GM18951 (cell line): ENCODE measurements around the gene MYOD1.

Experiments
- POLR2A ChIP-seq: IDR thresholded peaks from 4 replicates; pipeline ENCODE4 v1.6.1; 2011; ENCODE audit warnings: mild to moderate bottlenecking; ENCODE audit not compliant: insufficient read length, insufficient read depth; ENCODE audit errors: extremely low read depth
- in situ Hi-C: fragments of 300-500 bp; cut with MboI; formaldehyde crosslinking; loops from one replicate; pipeline ENCODE4 v1.12.0; 2022; ENCODE audit warnings: low sequenced_read_pairs, mixed read lengths, inconsistent platforms; ENCODE audit not compliant: unreplicated experiment

Gene MYOD1

GRCh38 chr11:17719028-17719937 is at the start of gene MYOD1:
Gene MYOD1 (plus strand): TSS chr11:17719571. CDS start chr11:17719783, 212 bp downstream.
- in situ Hi-C loops, result no loop called here
- no peak for TF ChIP-seq POLR2A

- no peak for TF ChIP-seq POLR2A
- in situ Hi-C loops, result no loop called here
Observed at GRCh38 chr11:17672469-17672868, 46.9 kb upstream of the MYOD1 start.

GRCh38 chr11:17673951-17674350 is 45.4 kb upstream of the MYOD1 start:
- in situ Hi-C loops, result no loop called here
- no peak for TF ChIP-seq POLR2A

- TF ChIP-seq POLR2A, result no peak
- in situ Hi-C loops, result no loop called here
Observed at GRCh38 chr11:17682848-17683247, 36.5 kb upstream of the MYOD1 start.

- in situ Hi-C loops, result no loop called here
- TF ChIP-seq POLR2A, result no peak
Observed at GRCh38 chr11:17683377-17684161, 35.8 kb upstream of the MYOD1 start.

DNA sequence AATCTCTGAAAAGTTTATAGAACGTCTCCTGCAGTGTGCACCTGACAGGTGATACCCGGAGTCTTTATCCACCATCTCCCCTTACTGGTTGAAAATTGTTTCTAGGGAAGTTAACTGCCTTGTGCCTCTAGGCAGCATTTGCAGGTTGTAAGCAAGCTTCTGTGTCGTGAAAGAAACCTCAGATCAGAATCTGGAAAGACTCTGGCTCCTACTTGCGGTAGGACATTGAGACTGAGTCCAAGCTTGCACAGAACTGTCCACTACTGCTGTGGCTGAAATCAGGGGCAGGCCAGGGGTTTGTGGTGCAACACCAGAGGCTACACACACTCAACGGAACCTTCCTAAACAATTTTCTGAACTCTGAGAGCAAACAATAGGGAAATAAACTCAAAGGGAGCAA is 34.8 kb upstream of the MYOD1 start:
- TF ChIP-seq POLR2A, result no peak
- in situ Hi-C loops, result no loop called here

GRCh38 chr11:17686231-17686980 is 33.0 kb upstream of the MYOD1 start:
- in situ Hi-C loops, result no loop called here
- TF ChIP-seq POLR2A, result no peak

DNA sequence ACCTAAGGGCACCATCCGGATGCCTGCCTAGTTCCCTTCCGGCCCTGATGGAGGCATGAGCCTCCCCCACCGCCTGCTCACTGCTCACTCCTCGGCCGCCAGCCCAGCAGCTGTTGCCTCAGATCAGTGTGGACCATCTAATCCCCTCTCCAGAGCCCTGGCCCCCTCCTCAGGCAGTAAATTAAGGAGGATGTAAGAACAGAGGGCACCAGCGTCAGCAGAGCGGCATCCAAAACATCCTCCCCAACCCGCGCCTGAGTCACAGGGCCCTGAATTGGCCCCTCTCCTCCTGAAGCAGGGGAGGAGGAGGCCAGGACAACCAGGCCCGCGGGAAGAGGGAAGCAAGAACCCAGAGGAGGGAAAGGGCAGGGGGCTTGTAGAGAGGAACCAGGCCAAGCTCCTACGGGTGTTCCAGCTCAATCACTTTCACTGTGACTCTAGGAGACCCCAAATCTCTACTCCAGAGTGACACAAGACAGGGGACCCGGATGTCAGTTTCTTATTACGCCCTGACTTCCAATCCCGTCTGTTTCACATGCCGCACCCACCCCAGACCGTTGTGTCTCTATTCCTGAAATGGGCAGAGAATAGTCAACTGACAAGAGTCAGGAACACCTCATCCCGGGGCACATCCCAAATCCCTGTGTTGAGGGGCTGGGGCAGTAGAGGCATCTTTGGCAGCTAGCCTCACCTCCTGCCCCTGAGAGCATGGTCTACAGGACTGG is 31.3 kb upstream of the MYOD1 start:
- in situ Hi-C loops, result no loop called here
- no peak for TF ChIP-seq POLR2A

DNA sequence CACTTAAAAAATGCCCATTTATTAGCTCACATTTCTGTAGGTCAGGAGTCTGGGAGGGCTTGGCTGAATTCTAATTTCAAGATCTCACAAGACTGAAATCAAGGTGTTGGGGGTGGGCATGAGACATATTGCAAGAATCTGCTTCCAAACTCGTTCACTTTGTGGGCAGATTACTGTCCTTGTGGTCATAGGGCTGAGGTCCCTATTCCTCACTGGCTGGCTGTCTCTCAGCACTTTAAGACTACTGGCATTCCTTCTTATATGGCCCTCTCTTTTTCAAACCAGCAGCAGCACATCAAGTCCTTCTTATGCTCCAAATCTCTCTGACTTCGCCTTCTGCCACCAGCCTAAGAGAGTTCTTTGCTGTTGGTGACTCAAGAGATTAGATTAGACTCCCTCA is 27.8 kb upstream of the MYOD1 start:
- TF ChIP-seq POLR2A, result no peak
- in situ Hi-C loops, result no loop called here

- in situ Hi-C loops, result no loop called here
- no peak for TF ChIP-seq POLR2A
Observed at GRCh38 chr11:17691976-17692375, 27.4 kb upstream of the MYOD1 start.

DNA sequence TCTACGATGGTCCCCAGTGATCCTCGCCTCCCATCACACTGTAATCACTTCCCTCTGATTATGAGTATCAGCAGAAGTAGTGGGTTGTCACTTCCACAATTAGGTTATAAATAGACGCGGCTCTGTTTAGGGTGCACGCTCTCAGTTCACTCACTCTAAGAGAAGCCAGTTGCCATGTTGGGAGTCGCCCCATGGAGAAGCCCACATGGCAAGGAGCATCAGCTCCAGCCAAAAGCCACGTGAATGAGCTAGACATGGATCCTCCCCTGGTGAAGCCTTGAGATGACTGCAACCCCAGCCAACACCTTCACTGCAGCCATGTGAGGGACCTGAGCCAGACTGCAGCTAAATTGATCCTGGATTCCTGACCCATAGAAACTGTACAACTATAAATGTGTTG is 26.4 kb upstream of the MYOD1 start:
- TF ChIP-seq POLR2A, result no peak
- in situ Hi-C loops, result no loop called here

DNA sequence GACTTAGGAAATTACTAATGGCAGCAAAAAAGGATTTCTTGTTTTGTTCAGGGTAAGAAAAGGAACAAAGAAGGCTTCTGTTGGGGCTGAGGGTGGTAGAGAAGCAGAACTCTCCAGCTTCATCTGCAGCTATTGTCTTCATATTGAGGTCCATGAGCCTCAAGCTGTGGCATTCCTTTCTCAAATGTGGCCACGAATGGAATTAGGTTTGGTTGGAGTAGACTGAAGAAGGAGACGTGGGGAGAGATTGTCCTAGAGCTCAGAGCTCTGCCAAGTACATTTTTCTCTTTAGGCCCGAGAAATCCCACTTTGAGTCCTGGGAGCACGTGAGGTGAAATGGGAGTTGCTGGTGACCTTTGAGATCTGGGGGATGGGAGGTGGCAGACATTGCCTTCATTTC is 25.8 kb upstream of the MYOD1 start:
- no peak for TF ChIP-seq POLR2A
- in situ Hi-C loops, result no loop called here

DNA sequence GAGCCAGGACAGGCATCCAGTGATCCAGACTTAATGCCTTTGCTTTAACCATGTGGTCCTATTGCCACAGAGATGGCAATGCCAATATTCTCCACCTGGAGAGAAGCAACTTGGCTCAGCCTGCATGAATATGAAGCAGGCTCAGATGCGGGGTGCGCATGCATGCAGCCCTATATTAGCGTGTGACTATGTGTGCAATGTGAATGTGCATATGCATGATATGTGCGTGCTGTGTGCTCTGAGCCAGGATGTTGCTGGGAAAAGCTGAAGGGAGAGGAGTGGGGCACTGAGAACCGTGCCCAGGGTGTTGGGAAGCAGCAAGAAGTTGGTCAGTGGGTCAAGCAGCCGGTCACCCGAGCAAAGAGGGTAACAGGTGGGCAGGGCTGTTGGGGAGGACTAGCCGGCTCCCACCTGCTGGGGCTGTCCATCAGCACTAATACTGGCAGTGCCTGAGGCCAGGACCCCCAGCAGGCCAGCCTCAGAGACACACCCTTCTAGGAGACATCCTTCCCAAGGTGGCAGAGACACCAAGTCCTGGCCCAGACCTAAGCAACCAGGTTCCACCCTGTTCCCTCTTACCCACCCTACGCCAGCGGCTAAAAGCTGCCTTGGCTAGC is 24.8 kb upstream of the MYOD1 start:
- no peak for TF ChIP-seq POLR2A
- in situ Hi-C loops, result no loop called here
